H1 (cell line): Measurements from ENCODE around the gene ZNF213. TPM values are rescaled to one million over a fixed set of nuclear protein-coding genes. Genes with fewer than 3 reads are reported as not detected.

Experiments used
- CTCF ChIA-PET: fragments of 300-600 bp; sonication (Branson Sonifier 250); formaldehyde crosslinking; loops from one replicate; lab custom pipeline; 2021; ENCODE audit not compliant: partially characterized antibody; lab: Charles Lee
- POLR2A ChIA-PET: fragments of 300-600 bp; sonication (Branson Sonifier 250); formaldehyde crosslinking; loops from one replicate; lab custom pipeline; 2021; ENCODE audit warnings: inconsistent platforms; ENCODE audit not compliant: partially characterized antibody; lab: Charles Lee
- DNase-seq, 2 experiments: peaks; one replicate each; pipeline versions ENCODE4 v3.0.0 to v3.0.0-alpha.2; 2010 to 2022; ENCODE audit warnings: low spot score in 2 of 2, low read depth in 1 of 2, mixed read lengths in 1 of 2
- FAIRE-seq: peaks from 2 replicates; lab custom pipeline; 2011; peaks lifted over from hg19 to GRCh38; lab: Jason Lieb, UNC
- H2AFZ ChIP-seq: 2 replicates; pipeline ENCODE4 v1.8.1; 2012; ENCODE audit warnings: low read length, inconsistent platforms
- H2AK5ac ChIP-seq: 2 replicates; pipeline ENCODE4 v1.6.1; 2013; ENCODE audit warnings: low read depth, low read length
- H2BK120ac ChIP-seq: replicated peaks from 2 replicates; pipeline ENCODE3; 2013; ENCODE audit warnings: low read depth, low read length, inconsistent platforms
- H2BK12ac ChIP-seq: 2 replicates; pipeline ENCODE4 v1.6.1; 2013; ENCODE audit warnings: low read depth, low read length
- H2BK15ac ChIP-seq: 2 replicates; pipeline ENCODE4 v1.6.1; 2013; ENCODE audit warnings: low read length
- H2BK20ac ChIP-seq: 2 replicates; pipeline ENCODE4 v1.6.1; 2013; ENCODE audit warnings: low read length
- H2BK5ac ChIP-seq: 2 replicates; pipeline ENCODE4 v1.6.1; 2013; ENCODE audit warnings: low read depth, low read length
- H3K14ac ChIP-seq: 2 replicates; pipeline ENCODE4 v1.6.1; 2013; ENCODE audit warnings: inconsistent platforms; ENCODE audit not compliant: insufficient read length
- H3K18ac ChIP-seq: 2 replicates; pipeline ENCODE4 v1.6.1; 2013; ENCODE audit warnings: low read length; ENCODE audit errors: extremely low read depth
- H3K23ac ChIP-seq: 2 replicates; pipeline ENCODE4 v1.6.1; 2013; ENCODE audit warnings: inconsistent platforms; ENCODE audit not compliant: insufficient read length
- H3K23me2 ChIP-seq: 2 replicates; pipeline ENCODE4 v1.6.1; 2013; ENCODE audit warnings: low read depth, low read length
- H3K27ac ChIP-seq: 2 replicates; pipeline ENCODE4 v1.6.1; 2011; ENCODE audit warnings: low read depth, low read length, inconsistent platforms
- H3K27me3 ChIP-seq, 4 experiments: replicated peaks in 1 of 4; 1 replicate in 1 of 4; 2 replicates in 3 of 4; pipeline versions ENCODE4 v1.6.1 to v1.8.1; 2011 to 2013; ENCODE audit warnings: low read length in 3 of 4, mild to moderate bottlenecking in 3 of 4, inconsistent platforms in 2 of 4, mixed read lengths in 2 of 4, moderate library complexity in 1 of 4; ENCODE audit not compliant: control insufficient read depth in 3 of 4, insufficient read depth in 3 of 4; ENCODE audit errors: extremely low read depth in 1 of 4
- H3K36me3 ChIP-seq, 4 experiments: 2 replicates each; pipeline versions ENCODE4 v1.6.1 to v1.8.1; 2011 to 2013; ENCODE audit warnings: mild to moderate bottlenecking in 4 of 4, low read length in 3 of 4, moderate library complexity in 2 of 4, control low read depth in 1 of 4, inconsistent platforms in 1 of 4; ENCODE audit not compliant: insufficient read depth in 4 of 4, control insufficient read depth in 2 of 4
- H3K4ac ChIP-seq: replicated peaks from 2 replicates; pipeline ENCODE3; 2013; ENCODE audit warnings: low read length, low read depth, mixed read lengths, inconsistent platforms; ENCODE audit not compliant: insufficient read length
- H3K4me1 ChIP-seq, 4 experiments: replicated peaks in 1 of 4; 1 replicate in 1 of 4; 2 replicates in 3 of 4; pipeline versions ENCODE4 v1.6.1 to v1.8.1; 2011 to 2013; ENCODE audit warnings: low read length in 3 of 4, inconsistent platforms in 2 of 4, mixed read lengths in 1 of 4; ENCODE audit not compliant: insufficient read depth in 4 of 4, control insufficient read depth in 3 of 4
- H3K4me2 ChIP-seq, 2 experiments: 2 replicates each; pipeline versions ENCODE4 v1.6.1 to v1.8.1; 2011 to 2013; ENCODE audit warnings: low read depth in 2 of 2, low read length in 2 of 2, control low read depth in 1 of 2, inconsistent platforms in 1 of 2, mild to moderate bottlenecking in 1 of 2; ENCODE audit not compliant: insufficient read depth in 1 of 2
- H3K4me3 ChIP-seq, 4 experiments: fragments of 200-600, 300-600 bp in 1 of 4; sonication (generic), shearing (Covaris generic), sonication (Bioruptor Twin) in 1 of 4; 2 replicates each; pipeline versions ENCODE4 v1.5.1 to v1.8.1; 2011 to 2016; ENCODE audit warnings: low read length in 4 of 4, low read depth in 3 of 4, control low read depth in 2 of 4, inconsistent platforms in 2 of 4, mild to moderate bottlenecking in 2 of 4, mixed read lengths in 1 of 4, moderate library complexity in 1 of 4; ENCODE audit not compliant: insufficient read depth in 2 of 4; ENCODE audit errors: extremely low read depth in 1 of 4
- H3K56ac ChIP-seq: replicated peaks from 2 replicates; pipeline ENCODE3; 2013; ENCODE audit warnings: low read depth, mild to moderate bottlenecking, mixed read lengths, low read length, inconsistent platforms; ENCODE audit not compliant: insufficient read length
- H3K79me1 ChIP-seq: 2 replicates; pipeline ENCODE4 v1.6.1; 2013; ENCODE audit warnings: low read depth, low read length, control low read depth
- H3K79me2 ChIP-seq, 2 experiments: 2 replicates each; pipeline versions ENCODE4 v1.6.1 to v1.8.1; 2012 to 2013; ENCODE audit warnings: low read length in 2 of 2, mild to moderate bottlenecking in 2 of 2, inconsistent platforms in 1 of 2; ENCODE audit not compliant: insufficient read depth in 2 of 2, control insufficient read depth in 1 of 2
- H3K9ac ChIP-seq, 4 experiments: replicated peaks in 1 of 4; 1 replicate in 1 of 4; 2 replicates in 3 of 4; pipeline versions ENCODE4 v1.6.1 to v1.8.1; 2011 to 2013; ENCODE audit warnings: low read depth in 3 of 4, low read length in 3 of 4, control low read depth in 2 of 4, mild to moderate bottlenecking in 2 of 4, moderate library complexity in 2 of 4, inconsistent platforms in 1 of 4; ENCODE audit errors: extremely low read depth in 1 of 4
- H3K9me3 ChIP-seq, 2 experiments: 2 replicates each; pipeline versions ENCODE4 v1.6.1 to v1.8.1; 2012 to 2013; ENCODE audit warnings: mild to moderate bottlenecking in 2 of 2, moderate library complexity in 2 of 2, control low read depth in 1 of 2, inconsistent platforms in 1 of 2, low read depth in 1 of 2, low read length in 1 of 2, mixed read lengths in 1 of 2; ENCODE audit not compliant: insufficient read depth in 2 of 2
- H4K20me1 ChIP-seq, 2 experiments: replicated peaks in 1 of 2; 2 replicates each; pipeline versions ENCODE3 to v1.8.1; 2011 to 2013; ENCODE audit warnings: inconsistent platforms in 2 of 2, low read length in 2 of 2, mild to moderate bottlenecking in 1 of 2; ENCODE audit not compliant: insufficient read depth in 2 of 2, control insufficient read depth in 1 of 2
- H4K5ac ChIP-seq: 2 replicates; pipeline ENCODE4 v1.6.1; 2013; ENCODE audit warnings: low read length, low read depth, mixed read lengths, inconsistent platforms; ENCODE audit not compliant: insufficient read length
- H4K8ac ChIP-seq: 2 replicates; pipeline ENCODE4 v1.8.0; 2013; ENCODE audit warnings: mild to moderate bottlenecking, moderate library complexity, low read length, inconsistent platforms; ENCODE audit not compliant: insufficient read depth; ENCODE audit errors: extremely low read depth
- H4K91ac ChIP-seq: replicated peaks from 2 replicates; pipeline ENCODE3; 2013; ENCODE audit warnings: low read length, mixed read lengths, inconsistent platforms; ENCODE audit not compliant: insufficient read length
- POLR2A ChIP-seq, 2 experiments: IDR thresholded peaks; 1 replicate in 1 of 2; 2 replicates in 1 of 2; pipeline ENCODE4 v1.6.1; 2011; ENCODE audit warnings: low read depth in 2 of 2, low read length in 2 of 2, mild to moderate bottlenecking in 2 of 2; ENCODE audit errors: control extremely low read depth in 1 of 2
- WGBS, 2 experiments: shearing (Covaris generic) in 1 of 2; methylation state at CpG; one replicate each; pipeline versions ENCODE4 v1.1.6 to v1.1.7; 2013 to 2015; ENCODE audit warnings: low lambda C conversion rate in 2 of 2, mixed read lengths in 2 of 2, inconsistent platforms in 1 of 2, low coverage in 1 of 2, missing lambda C conversion rate in 1 of 2; ENCODE audit not compliant: insufficient replicate concordance in 2 of 2, insufficient coverage in 1 of 2, insufficient read length in 1 of 2; ENCODE audit errors: extremely low coverage in 1 of 2, missing lambda C conversion rate in 1 of 2; 5-methylcytosine and 5-hydroxymethylcytosine counted together
- polyA plus RNA-seq, 7 experiments: library from polyadenylated mRNA; depleted of rRNA in 3 of 7; stranded (reverse) in 5 of 7; unstranded in 2 of 7; fragments of >200 nt in 5 of 7; fragments of 200-250 nt in 2 of 7; gene quantifications; 1 replicate in 5 of 7; 2 replicates in 1 of 7; 4 replicates in 1 of 7; pipeline versions ENCODE4 v1.2.1 to v1.2.3, GENCODE V29; 2011 to 2013; ENCODE audit warnings: missing spikeins in 2 of 7, mixed read lengths in 2 of 7
- total RNA-seq: library from RNA; stranded (reverse); fragmentation: NEBNext Ultra II Directional; extraction: Animal tissue kit (Norgen Biotek cat#: 25700); gene quantifications from 2 replicates; pipeline ENCODE4 v1.2.1, GENCODE V29; 2021
- TF ChIP-seq, protein P1 (sequence below), 3 experiments: IDR thresholded peaks; 1 replicate in 2 of 3; 2 replicates in 1 of 3; pipeline versions ENCODE4 v1.5.1 to v1.6.1; 2011; ENCODE audit warnings: low read length in 3 of 3, mild to moderate bottlenecking in 3 of 3, inconsistent platforms in 2 of 3, low read depth in 1 of 3, moderate library complexity in 1 of 3; ENCODE audit not compliant: insufficient read depth in 1 of 3; ENCODE audit errors: control extremely low read depth in 1 of 3

The ZNF213 gene
- total and polyA plus RNA-seq, 2 of the 8 experiments (the other 6 are each of a cell fraction or from before 2014, with no cell fraction given), result 1.6 to 6.9 TPM

DNA sequence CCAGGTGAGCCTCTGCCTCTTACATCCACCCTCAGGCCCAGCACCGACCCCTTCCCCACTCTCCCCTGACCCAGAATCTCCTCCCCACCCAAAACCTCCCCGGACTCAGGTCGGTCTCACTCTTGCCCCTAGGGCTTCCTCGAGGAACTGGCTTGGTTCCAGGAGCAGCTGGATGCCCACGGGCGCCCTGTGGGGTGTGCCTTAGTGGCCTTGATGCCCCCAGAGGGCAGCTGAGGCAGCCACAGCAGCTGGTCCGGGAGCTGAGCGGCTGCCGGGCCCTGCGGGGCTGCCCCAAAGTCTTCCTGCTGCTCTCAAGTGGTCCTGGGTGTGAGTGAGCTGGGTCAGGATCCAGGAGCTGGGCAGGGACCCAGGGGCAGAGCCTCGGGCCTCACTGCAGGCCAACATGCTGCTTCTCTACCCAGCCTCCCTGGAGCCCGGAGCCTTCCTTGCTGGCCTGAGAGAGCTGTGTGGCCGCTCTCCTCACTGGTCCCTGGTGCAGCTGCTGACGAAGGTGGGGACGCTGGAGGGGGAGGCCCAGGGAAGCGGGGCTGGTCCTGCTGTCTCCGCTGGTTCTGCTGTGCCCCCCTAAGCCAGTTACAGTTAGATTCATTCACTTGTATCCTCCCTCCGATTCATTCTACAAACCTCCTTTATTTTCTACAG, 9.6 kb downstream of the ZNF213 start:
- no peak overlapping the region for H2BK20ac ChIP-seq
- H4K91ac ChIP-seq, result no peak overlapping the region
- no peaks in the 10 kb centered on the region for H3K9me3 ChIP-seq
- H3K9ac ChIP-seq, result no peak overlapping the region; a peak in 1 of 7 replicates
- peaks cover 0 to 18% (median 12%) of the 10 kb centered on the region in 4 experiments; a peak in 5 of 7 replicates for H3K27me3 ChIP-seq
- no peak for DNase-seq
- H3K18ac ChIP-seq, result no peak overlapping the region
- no peak overlapping the region for H3K4ac ChIP-seq
- H3K36me3 ChIP-seq, result peaks cover 0 to 8% (median 3%) of the 10 kb centered on the region in 4 experiments; a peak in 4 of 8 replicates
- no peak overlapping the region for H3K14ac ChIP-seq
- H3K79me2 ChIP-seq, result no peaks in the 10 kb centered on the region
- TF ChIP-seq, protein P1, sequence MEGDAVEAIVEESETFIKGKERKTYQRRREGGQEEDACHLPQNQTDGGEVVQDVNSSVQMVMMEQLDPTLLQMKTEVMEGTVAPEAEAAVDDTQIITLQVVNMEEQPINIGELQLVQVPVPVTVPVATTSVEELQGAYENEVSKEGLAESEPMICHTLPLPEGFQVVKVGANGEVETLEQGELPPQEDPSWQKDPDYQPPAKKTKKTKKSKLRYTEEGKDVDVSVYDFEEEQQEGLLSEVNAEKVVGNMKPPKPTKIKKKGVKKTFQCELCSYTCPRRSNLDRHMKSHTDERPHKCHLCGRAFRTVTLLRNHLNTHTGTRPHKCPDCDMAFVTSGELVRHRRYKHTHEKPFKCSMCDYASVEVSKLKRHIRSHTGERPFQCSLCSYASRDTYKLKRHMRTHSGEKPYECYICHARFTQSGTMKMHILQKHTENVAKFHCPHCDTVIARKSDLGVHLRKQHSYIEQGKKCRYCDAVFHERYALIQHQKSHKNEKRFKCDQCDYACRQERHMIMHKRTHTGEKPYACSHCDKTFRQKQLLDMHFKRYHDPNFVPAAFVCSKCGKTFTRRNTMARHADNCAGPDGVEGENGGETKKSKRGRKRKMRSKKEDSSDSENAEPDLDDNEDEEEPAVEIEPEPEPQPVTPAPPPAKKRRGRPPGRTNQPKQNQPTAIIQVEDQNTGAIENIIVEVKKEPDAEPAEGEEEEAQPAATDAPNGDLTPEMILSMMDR (IDR thresholded peaks at IDR 0.05; ENCODE audit: control extremely low read depth in 1 of 3, insufficient read depth in 1 of 3, low read depth in 1 of 3, low read length in 3 of 3), result 0 out of 4 replicates have a peak, but pooled peaks of 1 of the 3 experiments have one; percentile 9
- TF ChIP-seq POLR2A (IDR thresholded peaks at IDR 0.05; ENCODE audit: control extremely low read depth in 1 of 2, low read depth in 2 of 2, low read length in 2 of 2), result no peak
- H3K4me1 ChIP-seq, result peaks cover 0 to 3% (median 2%) of the 10 kb centered on the region in 4 experiments; a peak in 3 of 7 replicates
- H3K23me2 ChIP-seq, result peaks cover 2% of the 10 kb centered on the region; the same call in 1 of the 2 replicates
- no peak overlapping the region for H3K23ac ChIP-seq
- no peak overlapping the region for H2BK5ac ChIP-seq
- peaks cover 0 to 8% of the 10 kb centered on the region in 2 experiments for H4K20me1 ChIP-seq
- H3K4me3 ChIP-seq, result no peak overlapping the region
- H4K5ac ChIP-seq, result no peak overlapping the region
- no peak overlapping the region for H3K4me2 ChIP-seq
- no peak overlapping the region for H2BK120ac ChIP-seq
- no peak overlapping the region for H2BK12ac ChIP-seq
- no peak for FAIRE-seq
- CTCF ChIA-PET, result interaction anchor here (0.7 to 10.9 kb wide), 4 partner anchors 13 to 74 kb away, joined by 3 to 174 read pairs (median 4); partner anchors contain the start of gene ZNF213
- H3K56ac ChIP-seq, result no peak overlapping the region
- H3K79me1 ChIP-seq, result no peaks in the 10 kb centered on the region
- POLR2A ChIA-PET, result interaction anchor here (0.6 to 8.6 kb wide), 11 partner anchors 9 to 308 kb away, joined by 3 to 69 read pairs (median 5); partner anchors contain the start of genes TNFRSF12A, ZNF213 and ZSCAN10
- H2AK5ac ChIP-seq, result no peak overlapping the region
- peak overlapping the region; percentile 68; the same call in 1 of the 2 replicates for H4K8ac ChIP-seq
- no peak overlapping the region for H2AFZ ChIP-seq
- H3K27ac ChIP-seq, result no peak overlapping the region
- H2BK15ac ChIP-seq, result no peak overlapping the region
- WGBS, 2 experiments, result 88% methylated on average over 18 of the region's 18 CpGs; no CpG with 5 or more reads in 1 of the 2 experiments
